ENCODE results near the gene FGF1.

Gene FGF1

GRCh38 chr5:142615948-142616347 is 69.9 kb downstream of the FGF1 start:
- TF ChIP-seq CTCF (IDR thresholded peaks at IDR 0.05; ENCODE audit: low read length) (no peak), EZH2 (IDR thresholded peaks at IDR 0.05; ENCODE audit: borderline replicate concordance, low read length) (no peak)
- Histone ChIP-seq H3K4me1 (ENCODE audit: insufficient read depth, low read length, severe bottlenecking) (no peaks in the 10 kb centered on the region), H3K4me3 (ENCODE audit: low read depth, low read length, poor library complexity, severe bottlenecking) (no peak overlapping the region), H3K4me2 (ENCODE audit: low read length) (no peak overlapping the region), H3K27ac (ENCODE audit: low read depth, low read length, poor library complexity, severe bottlenecking) (no peak overlapping the region), H3K9me2 (ENCODE audit: low read depth, low read length) (no peaks in the 10 kb centered on the region), H4K20me1 (ENCODE audit: insufficient read depth, low read length) (no peaks in the 10 kb centered on the region), H3F3A (ENCODE audit: insufficient read depth, low read length) (no peaks in the 10 kb centered on the region), H3K79me2 (ENCODE audit: insufficient read depth, low read length) (no peaks in the 10 kb centered on the region), H3K36me3 (ENCODE audit: insufficient read depth, low read length) (no peaks in the 10 kb centered on the region), H2AFZ (ENCODE audit: low read length) (no peak overlapping the region), H3K9ac (ENCODE audit: low read length) (no peak overlapping the region), H3K9me3 (ENCODE audit: low read length) (no peaks in the 10 kb centered on the region), H3K27me3 (ENCODE audit: insufficient read depth, low read length) (no peaks in the 10 kb centered on the region)

- Histone ChIP-seq H3K27ac (ENCODE audit: low read depth, low read length, poor library complexity, severe bottlenecking) (no peak overlapping the region), H3K27me3 (ENCODE audit: insufficient read depth, low read length) (no peaks in the 10 kb centered on the region), H3K9me3 (ENCODE audit: low read length) (no peaks in the 10 kb centered on the region), H3K4me2 (ENCODE audit: low read length) (no peak overlapping the region), H3F3A (ENCODE audit: insufficient read depth, low read length) (no peaks in the 10 kb centered on the region), H4K20me1 (ENCODE audit: insufficient read depth, low read length) (no peaks in the 10 kb centered on the region), H3K79me2 (ENCODE audit: insufficient read depth, low read length) (no peaks in the 10 kb centered on the region), H3K9me2 (ENCODE audit: low read depth, low read length) (no peaks in the 10 kb centered on the region), H3K4me1 (ENCODE audit: insufficient read depth, low read length, severe bottlenecking) (no peaks in the 10 kb centered on the region), H2AFZ (ENCODE audit: low read length) (no peak overlapping the region), H3K4me3 (ENCODE audit: low read depth, low read length, poor library complexity, severe bottlenecking) (no peak overlapping the region), H3K9ac (ENCODE audit: low read length) (no peak overlapping the region), H3K36me3 (ENCODE audit: insufficient read depth, low read length) (no peaks in the 10 kb centered on the region)
- TF ChIP-seq CTCF (IDR thresholded peaks at IDR 0.05; ENCODE audit: low read length) (no peak), EZH2 (IDR thresholded peaks at IDR 0.05; ENCODE audit: borderline replicate concordance, low read length) (no peak)
Observed at GRCh38 chr5:142614054-142614453, 71.8 kb downstream of the FGF1 start.

GRCh38 chr5:142613271-142613671 is 72.6 kb downstream of the FGF1 start:
- Histone ChIP-seq H3F3A (ENCODE audit: insufficient read depth, low read length) (no peaks in the 10 kb centered on the region), H3K4me2 (ENCODE audit: low read length) (no peak overlapping the region), H4K20me1 (ENCODE audit: insufficient read depth, low read length) (no peaks in the 10 kb centered on the region), H3K27me3 (ENCODE audit: insufficient read depth, low read length) (no peaks in the 10 kb centered on the region), H3K4me3 (ENCODE audit: low read depth, low read length, poor library complexity, severe bottlenecking) (no peak overlapping the region), H3K4me1 (ENCODE audit: insufficient read depth, low read length, severe bottlenecking) (no peaks in the 10 kb centered on the region), H3K79me2 (ENCODE audit: insufficient read depth, low read length) (no peaks in the 10 kb centered on the region), H3K9me2 (ENCODE audit: low read depth, low read length) (no peaks in the 10 kb centered on the region), H3K27ac (ENCODE audit: low read depth, low read length, poor library complexity, severe bottlenecking) (no peak overlapping the region), H3K36me3 (ENCODE audit: insufficient read depth, low read length) (no peaks in the 10 kb centered on the region), H2AFZ (ENCODE audit: low read length) (no peak overlapping the region), H3K9ac (ENCODE audit: low read length) (no peak overlapping the region), H3K9me3 (ENCODE audit: low read length) (no peaks in the 10 kb centered on the region)
- TF ChIP-seq CTCF (IDR thresholded peaks at IDR 0.05; ENCODE audit: low read length) (no peak), EZH2 (IDR thresholded peaks at IDR 0.05; ENCODE audit: borderline replicate concordance, low read length) (no peak)
